Measurements from ENCODE around the gene LTBP1.

DNA sequence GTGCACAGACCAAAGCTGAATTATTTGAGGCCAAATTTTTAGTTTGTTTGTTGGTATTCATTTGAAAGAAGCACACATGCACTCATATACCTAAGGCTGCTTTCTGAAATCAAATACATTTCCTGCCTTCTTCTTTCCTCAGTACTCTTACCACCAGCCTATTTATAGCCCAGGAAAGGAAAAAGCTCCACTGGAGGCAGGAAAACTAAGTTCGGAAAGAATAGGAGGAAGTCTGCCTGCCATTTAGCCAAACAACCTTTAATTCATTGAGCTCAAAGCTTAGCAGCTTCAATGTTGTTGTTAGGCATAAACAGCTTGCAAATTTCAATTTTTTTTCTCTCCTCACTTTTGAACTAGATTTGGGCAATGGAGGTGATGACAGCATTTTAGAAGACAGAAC is 489.3 kb downstream of the LTBP1 start:
- TF ChIP-seq, protein P1, sequence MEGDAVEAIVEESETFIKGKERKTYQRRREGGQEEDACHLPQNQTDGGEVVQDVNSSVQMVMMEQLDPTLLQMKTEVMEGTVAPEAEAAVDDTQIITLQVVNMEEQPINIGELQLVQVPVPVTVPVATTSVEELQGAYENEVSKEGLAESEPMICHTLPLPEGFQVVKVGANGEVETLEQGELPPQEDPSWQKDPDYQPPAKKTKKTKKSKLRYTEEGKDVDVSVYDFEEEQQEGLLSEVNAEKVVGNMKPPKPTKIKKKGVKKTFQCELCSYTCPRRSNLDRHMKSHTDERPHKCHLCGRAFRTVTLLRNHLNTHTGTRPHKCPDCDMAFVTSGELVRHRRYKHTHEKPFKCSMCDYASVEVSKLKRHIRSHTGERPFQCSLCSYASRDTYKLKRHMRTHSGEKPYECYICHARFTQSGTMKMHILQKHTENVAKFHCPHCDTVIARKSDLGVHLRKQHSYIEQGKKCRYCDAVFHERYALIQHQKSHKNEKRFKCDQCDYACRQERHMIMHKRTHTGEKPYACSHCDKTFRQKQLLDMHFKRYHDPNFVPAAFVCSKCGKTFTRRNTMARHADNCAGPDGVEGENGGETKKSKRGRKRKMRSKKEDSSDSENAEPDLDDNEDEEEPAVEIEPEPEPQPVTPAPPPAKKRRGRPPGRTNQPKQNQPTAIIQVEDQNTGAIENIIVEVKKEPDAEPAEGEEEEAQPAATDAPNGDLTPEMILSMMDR (IDR thresholded peaks at IDR 0.05), result no peak
- no peak for TF ChIP-seq POLR2AphosphoS5 (IDR thresholded peaks at IDR 0.05)
- no peak for TF ChIP-seq POLR2A (IDR thresholded peaks at IDR 0.05)

All from suprapubic skin (tissue), 4 donors.